CD4-positive, alpha-beta T cell treated with Interleukin-2 at 100 ng/mL for 4 hours (primary cell): ENCODE results near the gene FADD.
A peak's percentile ranks its signal among the peaks of the same experiment; 100 is the strongest.
"Not testable (repeated sequence)": the region's sequence is repeated elsewhere in the genome, so short reads cannot be mapped to it uniquely, and the experiment has no call there.

Experiments
- DNase-seq: peaks from one replicate; pipeline ENCODE4 v3.0.0-alpha.2; 2020; ENCODE audit warnings: low spot score

Gene FADD

DNA sequence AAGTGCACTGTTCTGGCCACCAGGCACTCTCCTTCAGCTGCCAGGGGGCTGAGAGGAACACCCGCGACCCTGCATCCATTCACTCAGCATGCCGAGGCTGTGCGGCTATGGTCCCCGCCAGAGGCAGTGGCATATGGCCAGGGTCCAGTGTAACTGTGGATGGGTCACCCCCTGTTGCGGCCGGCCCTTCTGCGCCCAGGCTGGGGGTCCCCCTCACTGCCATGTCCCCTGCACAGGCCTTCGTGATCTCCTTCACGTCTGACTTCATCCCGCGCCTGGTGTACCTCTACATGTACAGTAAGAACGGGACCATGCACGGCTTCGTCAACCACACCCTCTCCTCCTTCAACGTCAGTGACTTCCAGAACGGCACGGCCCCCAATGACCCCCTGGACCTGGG is 20.8 kb upstream of the FADD start:
- DNase-seq = no peak

GRCh38 chr11:70183032-70183431 is 20.1 kb upstream of the FADD start:
- DNase-seq = no peak

- no peak for DNase-seq
Measured at GRCh38 chr11:70183483-70184176, 19.5 kb upstream of the FADD start.

GRCh38 chr11:70184396-70184795 is 18.7 kb upstream of the FADD start:
- DNase-seq = no peak

DNA sequence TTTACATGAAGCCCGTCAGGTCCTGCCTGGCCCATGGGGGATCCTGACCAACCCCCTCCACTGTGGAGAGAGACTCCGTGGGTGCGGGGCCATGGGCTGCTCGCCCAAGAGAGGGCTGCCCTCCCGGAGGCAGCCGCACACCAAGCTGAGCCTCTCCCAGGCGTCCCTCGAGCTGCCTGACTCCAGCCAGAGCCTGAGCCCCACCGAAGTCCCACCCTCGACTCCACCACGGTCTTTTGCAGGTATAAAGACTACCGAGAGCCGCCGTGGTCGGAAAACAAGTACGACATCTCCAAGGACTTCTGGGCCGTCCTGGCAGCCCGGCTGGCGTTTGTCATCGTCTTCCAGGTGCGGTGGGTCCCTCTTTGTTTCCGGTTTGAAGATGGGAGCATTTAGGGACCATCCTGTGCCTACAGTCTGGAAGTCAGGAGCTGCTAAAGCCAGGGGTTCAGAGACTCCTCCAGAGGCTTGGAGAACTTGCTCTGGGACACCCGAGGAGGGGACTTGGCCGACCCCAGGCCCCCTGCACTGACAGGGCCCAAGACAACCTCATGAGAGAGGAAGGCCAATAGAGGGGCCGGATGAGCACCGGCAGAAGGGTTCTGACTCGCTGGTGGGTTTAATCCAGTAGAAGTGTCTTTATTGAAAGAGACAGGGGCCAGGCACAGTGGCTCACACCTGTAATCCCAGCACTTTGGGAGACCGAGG is 17.6 kb upstream of the FADD start:
- no peak for DNase-seq

DNA sequence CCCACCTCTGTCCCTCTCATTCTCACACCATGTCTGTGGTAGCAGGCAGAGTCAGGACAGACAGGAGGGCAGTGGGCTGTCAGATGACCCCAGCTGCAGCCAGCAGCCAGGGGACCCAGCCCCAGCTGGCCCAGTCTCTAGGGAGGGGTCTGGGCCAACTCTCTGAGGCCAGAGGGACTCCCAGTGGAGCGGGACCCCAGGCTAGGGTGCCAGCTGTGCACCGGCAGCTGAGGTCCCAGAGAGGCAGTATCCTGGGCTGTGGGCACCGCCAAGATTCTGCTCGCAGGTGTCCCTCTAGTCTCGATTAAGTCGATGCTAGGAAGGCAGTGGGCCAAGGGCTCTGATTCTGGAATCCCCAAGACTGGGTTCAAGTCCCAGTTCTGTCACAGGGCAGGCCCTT is 16.7 kb upstream of the FADD start:
- no peak for DNase-seq

DNA sequence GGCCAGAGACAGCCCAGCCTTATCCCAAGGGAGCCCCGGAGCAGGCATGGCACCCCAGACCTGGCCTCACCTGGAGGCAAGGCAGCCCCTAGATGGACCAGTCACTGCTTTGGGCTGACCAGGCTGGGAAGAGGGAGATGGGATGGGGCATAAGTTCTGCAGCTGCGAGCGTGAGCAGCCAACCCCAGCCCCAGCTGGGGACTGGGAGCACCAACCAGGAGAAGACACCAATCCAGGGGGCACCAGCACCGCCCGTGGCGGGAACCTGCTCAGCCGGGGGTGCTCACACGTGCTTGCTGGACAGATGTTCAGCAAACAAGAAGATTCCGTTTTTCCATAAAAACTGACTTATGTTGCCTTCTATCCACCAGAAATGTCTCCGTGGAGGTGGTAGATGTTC is 16.2 kb upstream of the FADD start:
- no peak for DNase-seq

GRCh38 chr11:70187771-70188170 is 15.3 kb upstream of the FADD start:
- DNase-seq = no peak

GRCh38 chr11:70189622-70190021 is 13.5 kb upstream of the FADD start:
- DNase-seq = no peak

- DNase-seq = peak; percentile 10
Measured at GRCh38 chr11:70191495-70192140, 11.5 kb upstream of the FADD start.

GRCh38 chr11:70192666-70193410 is 10.3 kb upstream of the FADD start:
- DNase-seq = no peak

- DNase-seq = no peak
Measured at GRCh38 chr11:70193411-70194292, 9.4 kb upstream of the FADD start.

GRCh38 chr11:70194792-70195791 is 8.0 kb upstream of the FADD start:
- DNase-seq = no peak

- no peak for DNase-seq
Measured at GRCh38 chr11:70200212-70200844, 2.8 kb upstream of the FADD start.

- DNase-seq = not testable (repeated sequence)
Measured at GRCh38 chr11:70201047-70201446, 2.0 kb upstream of the FADD start.

- no peak for DNase-seq
Measured at GRCh38 chr11:70201882-70202861, 924 bp upstream of the FADD start.

DNA sequence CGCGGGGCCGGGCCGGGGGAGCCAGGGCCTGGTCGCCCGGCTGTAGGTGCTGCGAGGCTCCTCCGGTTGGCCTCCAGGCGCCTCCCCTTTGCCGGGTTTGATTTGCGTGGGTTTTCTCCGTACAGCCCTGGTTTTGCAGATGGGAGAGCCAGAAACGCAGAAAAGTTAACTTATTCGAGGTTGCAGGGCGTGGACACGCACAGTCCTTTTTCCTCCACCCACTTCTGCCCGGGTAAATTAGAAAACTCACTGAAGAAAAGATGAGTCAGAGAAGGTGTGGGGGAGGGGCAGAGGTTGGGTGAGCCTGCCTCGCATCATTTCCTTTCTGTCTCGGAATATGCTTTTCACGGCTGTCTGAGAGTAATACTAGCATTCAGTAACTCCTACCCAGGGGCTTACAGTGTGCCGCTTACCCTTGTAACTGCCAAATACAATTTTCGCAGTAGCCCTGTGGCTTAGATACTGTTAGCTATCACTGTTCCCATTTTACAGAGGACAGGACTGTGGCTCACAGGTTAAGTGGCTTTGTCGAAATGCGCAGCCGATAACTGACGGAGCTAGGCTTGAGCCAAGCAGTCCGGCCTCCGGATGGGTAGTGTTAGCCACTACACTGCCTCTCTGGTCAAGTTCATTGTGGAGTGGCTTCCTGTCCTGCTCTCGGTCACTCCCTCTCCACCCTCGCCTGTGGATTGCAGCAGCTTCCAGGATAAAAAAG is 812 bp downstream of the FADD start:
- peak; percentile 96 for DNase-seq

- DNase-seq = peak; percentile 13
Measured at GRCh38 chr11:70204466-70204799, 1.3 kb downstream of the FADD start.
